Hematopoietic multipotent progenitor cell (in vitro differentiated cells): ENCODE measurements around the gene GREB1L. TPM values are rescaled to one million over a fixed set of nuclear protein-coding genes. Genes with fewer than 3 reads are reported as not detected.

Experiments used
- DNase-seq, 3 donors: peaks; one replicate each; pipeline ENCODE4 v3.0.0-alpha.2; 2011 to 2015; ENCODE audit warnings: low read depth in 2 of 3, low spot score in 2 of 3
- small RNA-seq: library from RNA; depleted of rRNA; stranded (forward); fragments of <200 nt; gene quantifications from one replicate; pipeline ENCODE3, GENCODE V24; 2012
- total RNA-seq: library from RNA; depleted of rRNA; stranded (reverse); fragments of >200 nt; gene quantifications from one replicate; pipeline ENCODE4 v1.2.3, GENCODE V29; 2012

GREB1L gene
- total RNA-seq, 1 donor, result not detected

DNA sequence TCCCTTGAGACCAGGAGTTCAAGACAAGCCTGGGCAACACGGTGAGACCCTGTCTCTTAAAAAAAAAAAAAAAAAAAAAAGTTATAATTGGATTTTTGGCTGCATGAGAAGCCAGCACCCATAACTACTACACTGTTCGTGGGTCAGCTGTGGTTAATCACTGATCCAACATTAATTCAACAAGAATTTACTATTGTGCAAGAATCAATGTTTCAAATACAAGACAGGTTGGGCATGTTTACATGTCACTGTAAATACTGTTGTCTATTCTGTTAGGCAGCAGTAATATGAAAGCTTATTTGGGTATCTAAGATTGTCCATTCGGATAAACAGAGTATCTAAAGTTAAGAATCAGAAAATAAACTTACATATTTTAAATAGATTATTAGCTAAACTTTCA, 296.2 kb downstream of the GREB1L start:
- DNase-seq, result no peak

DNA sequence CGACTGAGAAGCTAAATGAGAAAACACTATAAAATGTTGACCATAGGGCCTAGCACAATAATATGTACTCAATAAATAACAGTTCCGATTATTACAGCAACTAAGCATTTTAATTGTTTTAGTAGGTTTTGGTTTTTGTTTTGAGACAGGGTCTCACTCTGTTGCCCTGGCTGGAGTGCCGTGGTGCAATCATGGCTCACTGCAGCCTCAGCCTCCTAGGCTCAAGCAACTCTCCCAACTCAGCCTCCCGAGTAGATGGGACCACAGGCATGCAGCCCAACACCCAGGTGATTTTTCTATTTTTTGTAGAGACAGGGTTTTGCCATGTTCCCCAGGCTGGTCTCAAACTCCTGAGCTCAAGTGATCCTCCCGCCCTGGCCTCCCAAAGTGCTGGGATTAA, 304.4 kb downstream of the GREB1L start:
- DNase-seq, result no peak

DNA sequence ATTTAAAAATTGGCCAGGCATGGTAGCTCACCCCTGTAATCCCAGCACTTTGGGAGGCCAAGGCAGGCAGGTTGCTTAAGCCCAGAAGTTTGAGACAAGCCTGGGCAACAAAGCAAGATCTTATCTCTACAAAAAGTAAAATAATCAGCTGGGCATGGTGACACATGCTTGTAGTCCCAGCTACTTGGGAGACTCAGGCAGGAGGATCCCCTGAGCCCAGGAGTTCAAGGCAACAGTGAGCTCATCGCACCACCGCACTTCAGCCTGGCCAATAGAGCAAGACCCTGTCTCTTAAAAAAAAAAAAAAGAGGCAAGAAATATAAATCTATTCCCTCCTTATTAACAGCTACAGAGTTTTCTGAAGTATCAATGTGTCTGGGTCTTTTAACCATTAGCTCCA, 306.6 kb downstream of the GREB1L start:
- no peak for DNase-seq

DNA sequence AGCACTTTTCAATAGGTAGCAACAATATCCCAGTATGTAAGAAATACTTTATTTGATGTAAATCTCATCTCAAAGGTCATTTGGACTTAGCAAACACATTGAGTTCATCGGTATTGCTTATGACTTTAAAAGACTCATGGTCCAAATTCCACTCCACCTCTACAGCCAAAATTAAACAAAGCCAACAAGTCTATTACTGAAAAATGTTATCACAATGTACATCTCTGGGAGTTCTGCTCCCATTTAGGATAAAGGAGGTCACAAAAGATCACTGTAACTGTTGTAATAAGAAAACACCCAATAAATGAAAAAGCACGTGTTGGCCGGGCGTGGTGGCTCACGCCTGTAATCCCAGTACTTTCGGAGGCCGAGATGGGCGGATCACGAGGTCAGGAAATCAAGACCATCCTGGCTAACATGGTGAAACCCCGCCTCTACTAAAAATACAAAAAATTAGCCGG, 308.5 kb downstream of the GREB1L start:
- DNase-seq, result no peak

DNA sequence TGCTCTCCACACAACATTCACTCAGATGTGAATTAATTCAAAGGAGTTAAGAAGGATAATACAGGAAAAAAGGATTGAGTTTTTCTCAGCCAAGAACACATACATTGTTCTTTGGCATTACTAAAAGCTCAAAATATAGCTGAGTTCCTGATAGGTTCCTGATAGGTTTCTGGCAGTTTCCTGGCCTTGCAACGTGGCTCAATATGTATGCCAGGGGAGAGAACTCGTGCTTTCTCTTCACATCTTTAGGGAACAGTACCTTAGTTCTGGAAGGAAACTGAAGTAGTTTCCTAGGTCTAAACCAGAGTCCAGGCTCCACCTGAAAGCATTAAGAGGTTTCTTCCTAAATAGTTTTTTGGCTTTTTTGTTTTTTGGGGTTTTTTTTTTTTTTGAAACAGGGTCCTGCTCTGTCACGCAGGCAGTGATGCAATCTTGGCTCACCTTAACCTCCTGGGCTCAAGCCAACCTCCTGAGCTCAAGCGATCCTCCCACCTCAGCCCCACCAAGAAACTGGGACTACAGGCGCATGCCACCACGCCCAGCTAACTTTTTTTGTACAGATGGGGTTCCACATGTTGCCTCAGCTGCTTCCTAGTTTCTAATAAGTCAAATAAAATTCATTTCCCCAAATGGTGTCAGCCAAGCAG, 315.7 kb downstream of the GREB1L start:
- no peak for DNase-seq

DNA sequence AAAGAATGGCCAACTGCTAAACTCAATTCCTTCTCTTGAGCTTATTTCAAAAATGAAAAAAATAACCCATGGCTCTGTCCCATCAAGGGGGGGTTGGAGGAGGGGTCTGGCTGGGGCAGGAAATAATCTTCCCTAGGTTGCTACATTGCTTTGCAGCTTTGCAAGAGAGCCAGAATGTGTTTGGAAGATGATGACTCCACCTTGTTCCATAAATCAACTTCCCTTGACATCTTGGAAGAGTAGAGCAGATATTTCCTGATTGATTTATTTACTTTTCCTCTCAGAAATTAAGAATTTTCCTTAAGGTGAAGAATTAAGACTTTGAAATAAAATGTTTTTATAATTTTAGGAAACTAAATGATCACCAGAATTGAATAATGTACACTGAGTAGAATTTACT, 317.2 kb downstream of the GREB1L start:
- no peak for DNase-seq

DNA sequence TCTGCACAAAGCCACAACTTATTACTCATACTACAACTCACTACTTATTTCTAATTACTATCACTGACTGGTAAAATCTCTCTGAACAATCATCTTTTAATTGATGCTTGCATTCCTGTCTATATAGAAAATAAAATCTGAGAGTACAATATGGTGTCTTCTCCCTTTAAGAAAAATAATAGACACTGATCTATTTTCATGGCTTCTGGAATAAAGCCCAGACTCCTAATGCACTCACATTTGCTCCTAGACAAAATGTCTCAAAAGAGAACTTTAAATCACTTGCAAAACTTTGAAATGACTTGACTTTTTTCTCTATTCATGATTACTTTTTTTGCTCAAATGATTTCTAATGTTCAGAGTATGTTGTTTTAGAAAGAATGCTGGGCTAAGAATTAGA, 329.7 kb downstream of the GREB1L start:
- DNase-seq, result no peak

Small RNA genes within 50 kb of the gene (small RNA-seq; reads per million reads assigned to genes)
- gene RF00603, result not detected

Other genes with a start within 250 kb of the GREB1L start
- gene ROCK1, start 130.4 kb upstream of the GREB1L start, total RNA-seq, result 29.9 TPM